Activated B cell treated with CpG ODN at 0.5 μM for 24 hours (primary cell): ENCODE measurements around the gene MAPK14. TPM values are rescaled to one million over a fixed set of nuclear protein-coding genes. Genes with fewer than 3 reads are reported as not detected.

Source experiments
- ATAC-seq: fragments of 200-7000 bp; cut with Tn5 transposase; one replicate; pipeline ENCODE4 v1.10.0; 2021; ENCODE audit warnings: low read depth, mild to moderate bottlenecking, moderate library complexity
- CTCF ChIA-PET: fragments of 350-600 bp; sonication (Branson Sonifier 250); formaldehyde crosslinking; loops from one replicate; lab custom pipeline; 2021; ENCODE audit warnings: antibody characterized with exemption; lab: Charles Lee
- POLR2A ChIA-PET: fragments of 350-600 bp; sonication (Branson Sonifier 250); formaldehyde crosslinking; loops from one replicate; lab custom pipeline; 2021; ENCODE audit warnings: antibody characterized with exemption; lab: Charles Lee
- DNase-seq: peaks from one replicate; pipeline ENCODE4 v3.0.0; 2022
- H3K27ac Mint-ChIP-seq: one replicate; pipeline ENCODE4 v1.8.0; 2020; ENCODE audit warnings: mixed read lengths
- H3K27me3 Mint-ChIP-seq: one replicate; pipeline ENCODE4 v1.8.0; 2021; ENCODE audit warnings: mixed read lengths
- H3K36me3 Mint-ChIP-seq: one replicate; pipeline ENCODE4 v1.8.0; 2021; ENCODE audit warnings: low read depth, mixed read lengths
- H3K4me1 Mint-ChIP-seq: one replicate; pipeline ENCODE4 v1.8.0; 2021; ENCODE audit warnings: mixed read lengths
- H3K4me3 Mint-ChIP-seq: one replicate; pipeline ENCODE4 v1.8.0; 2020; ENCODE audit warnings: mild to moderate bottlenecking, mixed read lengths
- H3K9me3 Mint-ChIP-seq: one replicate; pipeline ENCODE4 v1.8.0; 2020; ENCODE audit warnings: mixed read lengths
- intact Hi-C: fragments of 100-400 bp; cut with micrococcal nuclease; formaldehyde crosslinking; loops from one replicate; pipeline ENCODE4 v1.15.1; 2024
- total RNA-seq: library from RNA; stranded (reverse); gene quantifications from 2 replicates; pipeline ENCODE4 v1.2.3, GENCODE V29; 2022
- TF ChIP-seq, protein P1 (sequence below): fragments of 200-600 bp; IDR thresholded peaks from one replicate; pipeline ENCODE4 v1.8.0; 2022; ENCODE audit warnings: antibody characterized with exemption, mild to moderate bottlenecking

The MAPK14 gene
- total RNA-seq, 1 donor from 2014 or later = 45.4 TPM

DNA sequence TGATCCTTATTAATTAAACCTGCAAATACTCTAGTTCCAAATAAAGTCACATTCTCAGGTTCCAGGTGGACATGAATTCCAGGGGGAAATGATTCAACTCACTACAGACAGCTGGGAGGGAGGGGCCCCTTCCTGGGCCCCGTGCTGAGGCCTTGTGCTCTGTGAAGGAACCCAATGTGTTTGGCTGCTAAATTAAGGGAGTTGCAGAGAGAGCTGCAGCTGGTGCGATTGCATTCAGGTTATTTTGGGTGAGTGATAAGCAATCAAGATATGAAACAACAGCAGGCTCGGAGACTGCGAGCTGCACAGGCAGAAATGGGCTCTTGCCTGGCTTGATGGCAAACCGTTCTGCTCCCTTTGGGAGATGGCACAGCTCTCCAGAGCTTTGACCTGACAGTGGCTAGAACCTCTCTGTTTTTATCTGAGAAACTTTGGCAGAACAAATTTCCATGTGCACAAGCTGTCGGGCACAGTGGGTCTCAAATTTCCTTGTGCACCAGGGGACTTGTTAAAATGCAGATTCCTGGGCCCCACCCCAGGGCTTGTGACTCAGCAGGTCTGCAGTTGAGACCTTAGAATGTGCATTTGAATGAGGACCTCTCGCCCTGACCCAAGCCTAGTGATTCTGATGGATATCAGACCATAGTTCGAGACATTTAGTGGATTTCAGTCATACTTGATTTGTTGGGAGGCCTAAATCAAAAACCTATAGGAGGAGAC, 112.5 kb downstream of the MAPK14 start:
- Mint-ChIP-seq H3K4me1 (peaks cover 18% of the 10 kb centered on the region), H3K27ac (no peak overlapping the region), H3K36me3 (peaks cover 58% of the 10 kb centered on the region), H3K9me3 (no peaks in the 10 kb centered on the region), H3K4me3 (no peak overlapping the region), H3K27me3 (no peaks in the 10 kb centered on the region)
- ChIA-PET CTCF (no interaction called here), POLR2A (no interaction called here)
- ATAC-seq (no peak), DNase-seq (no peak)
- TF ChIP-seq, protein P1, sequence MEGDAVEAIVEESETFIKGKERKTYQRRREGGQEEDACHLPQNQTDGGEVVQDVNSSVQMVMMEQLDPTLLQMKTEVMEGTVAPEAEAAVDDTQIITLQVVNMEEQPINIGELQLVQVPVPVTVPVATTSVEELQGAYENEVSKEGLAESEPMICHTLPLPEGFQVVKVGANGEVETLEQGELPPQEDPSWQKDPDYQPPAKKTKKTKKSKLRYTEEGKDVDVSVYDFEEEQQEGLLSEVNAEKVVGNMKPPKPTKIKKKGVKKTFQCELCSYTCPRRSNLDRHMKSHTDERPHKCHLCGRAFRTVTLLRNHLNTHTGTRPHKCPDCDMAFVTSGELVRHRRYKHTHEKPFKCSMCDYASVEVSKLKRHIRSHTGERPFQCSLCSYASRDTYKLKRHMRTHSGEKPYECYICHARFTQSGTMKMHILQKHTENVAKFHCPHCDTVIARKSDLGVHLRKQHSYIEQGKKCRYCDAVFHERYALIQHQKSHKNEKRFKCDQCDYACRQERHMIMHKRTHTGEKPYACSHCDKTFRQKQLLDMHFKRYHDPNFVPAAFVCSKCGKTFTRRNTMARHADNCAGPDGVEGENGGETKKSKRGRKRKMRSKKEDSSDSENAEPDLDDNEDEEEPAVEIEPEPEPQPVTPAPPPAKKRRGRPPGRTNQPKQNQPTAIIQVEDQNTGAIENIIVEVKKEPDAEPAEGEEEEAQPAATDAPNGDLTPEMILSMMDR = no peak
- intact Hi-C loops = no loop called here

DNA sequence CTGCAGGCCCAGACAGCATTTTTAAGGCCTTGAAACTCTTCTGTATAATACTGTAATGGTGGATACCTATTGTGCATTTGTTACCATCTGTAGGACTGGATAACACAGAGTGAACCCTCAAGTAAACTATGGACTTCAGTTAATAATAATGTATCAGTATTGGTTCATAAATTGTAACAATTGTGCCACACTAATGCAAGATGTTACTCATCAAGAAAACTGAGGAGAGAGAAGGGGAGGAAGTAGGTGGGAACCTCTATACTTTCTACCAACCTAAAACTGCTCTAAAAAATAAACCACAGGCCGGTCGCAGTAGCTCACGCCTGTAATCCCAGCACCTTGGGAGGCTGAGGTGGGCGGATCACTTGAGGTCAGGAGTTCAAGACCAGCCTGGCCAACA, 113.5 kb downstream of the MAPK14 start:
- DNase-seq = no peak
- peaks cover 50% of the 10 kb centered on the region for H3K36me3 Mint-ChIP-seq
- ATAC-seq = no peak
- no peak overlapping the region for H3K27ac Mint-ChIP-seq
- no peaks in the 10 kb centered on the region for H3K9me3 Mint-ChIP-seq
- ChIA-PET POLR2A (interaction anchor here (1.1 kb wide), 1 partner anchor 15 kb away, joined by 3 read pairs; no protein-coding TSS in a partner anchor), CTCF (no interaction called here)
- no peaks in the 10 kb centered on the region for H3K27me3 Mint-ChIP-seq
- peaks cover 10% of the 10 kb centered on the region for H3K4me1 Mint-ChIP-seq
- no peak overlapping the region for H3K4me3 Mint-ChIP-seq
- TF ChIP-seq, protein P1 = no peak
- intact Hi-C loops = no loop called here

GRCh38 chr6:36141961-36142360, 114.4 kb downstream of the MAPK14 start:
- intact Hi-C loops = no loop called here
- ChIA-PET CTCF (no interaction called here), POLR2A (interaction anchor here (1.1 kb wide), 1 partner anchor 16 kb away, joined by 3 read pairs; no protein-coding TSS in a partner anchor)
- Mint-ChIP-seq H3K27me3 (no peaks in the 10 kb centered on the region), H3K4me3 (no peak overlapping the region), H3K4me1 (peaks cover 5% of the 10 kb centered on the region), H3K27ac (no peak overlapping the region), H3K36me3 (peaks cover 43% of the 10 kb centered on the region), H3K9me3 (no peaks in the 10 kb centered on the region)
- TF ChIP-seq, protein P1 = no peak
- no peak for ATAC-seq
- DNase-seq = no peak

GRCh38 chr6:36142971-36143838, 115.6 kb downstream of the MAPK14 start:
- ChIA-PET CTCF (interaction anchor here (1.2 kb wide), 1 partner anchor 48 kb away, joined by 4 read pairs; no protein-coding TSS in a partner anchor), POLR2A (interaction anchor here (1.0 kb wide), 1 partner anchor 22 kb away, joined by 3 read pairs; no protein-coding TSS in a partner anchor)
- ATAC-seq (no peak), DNase-seq (no peak)
- no peaks in the 10 kb centered on the region for H3K27me3 Mint-ChIP-seq
- intact Hi-C loops = no loop called here
- H3K4me1 Mint-ChIP-seq = peaks cover 7% of the 10 kb centered on the region
- H3K4me3 Mint-ChIP-seq = no peak overlapping the region
- TF ChIP-seq, protein P1 = no peak
- H3K36me3 Mint-ChIP-seq = peaks cover 35% of the 10 kb centered on the region
- no peak overlapping the region for H3K27ac Mint-ChIP-seq
- peaks cover under 1% of the 10 kb centered on the region for H3K9me3 Mint-ChIP-seq

DNA sequence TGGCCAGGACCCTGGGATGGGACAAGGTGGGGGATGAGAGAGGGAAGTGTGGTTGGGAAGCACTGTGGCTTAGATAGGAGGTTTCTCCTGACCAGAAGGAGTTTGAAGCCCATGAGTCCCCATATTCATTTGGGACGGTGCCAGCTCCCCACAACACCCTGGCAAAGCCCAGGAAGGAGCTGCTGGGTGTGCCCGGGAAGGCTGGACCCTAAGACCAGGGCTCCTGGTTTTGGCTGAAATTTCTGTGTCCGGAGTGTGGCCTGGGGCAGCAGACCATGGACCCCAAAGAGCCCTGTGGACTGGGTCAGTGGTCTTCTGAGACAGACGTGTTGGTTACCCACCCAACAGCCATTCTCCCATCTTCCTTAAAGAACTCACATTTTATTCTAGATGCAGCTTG, 117.9 kb downstream of the MAPK14 start:
- H3K4me3 Mint-ChIP-seq = no peak overlapping the region
- intact Hi-C loops = no loop called here
- peaks cover 17% of the 10 kb centered on the region for H3K36me3 Mint-ChIP-seq
- ChIA-PET POLR2A (no interaction called here), CTCF (no interaction called here)
- TF ChIP-seq, protein P1 = no peak
- ATAC-seq (no peak), DNase-seq (no peak)
- no peak overlapping the region for H3K27ac Mint-ChIP-seq
- peaks cover 6% of the 10 kb centered on the region for H3K9me3 Mint-ChIP-seq
- no peaks in the 10 kb centered on the region for H3K27me3 Mint-ChIP-seq
- peaks cover 7% of the 10 kb centered on the region for H3K4me1 Mint-ChIP-seq
